ENCODE data around the gene CACNA2D3. TPM values are rescaled to one million over a fixed set of nuclear protein-coding genes. Genes with fewer than 3 reads are reported as not detected.
A peak's percentile ranks its signal among the peaks of the same experiment; 100 is the strongest.

Gene CACNA2D3
- total RNA-seq, 1 donor from 2014 or later, result 0.70 TPM

DNA sequence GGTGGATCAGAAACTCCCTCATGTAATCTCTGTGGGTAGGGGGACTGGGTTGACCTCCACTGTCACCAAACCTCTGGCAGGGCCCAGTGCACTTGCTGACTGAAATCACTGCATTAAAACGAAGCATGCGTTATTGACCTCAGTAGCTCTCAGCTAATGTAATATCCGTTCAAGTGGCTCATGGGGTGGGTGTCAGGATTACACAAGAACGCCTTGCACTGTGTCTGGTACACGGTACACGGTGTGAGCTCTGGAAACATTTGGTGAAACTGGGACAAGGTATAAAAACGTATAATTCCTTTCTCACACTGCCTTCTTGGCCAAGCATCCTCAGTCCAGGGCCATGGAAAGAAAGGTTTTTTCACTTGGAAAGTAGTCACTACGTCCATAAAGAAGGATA lies 793.6 kb downstream of the CACNA2D3 start:
- TF ChIP-seq EZH2 (IDR thresholded peaks at IDR 0.05; ENCODE audit: insufficient read depth, low read length), result no peak
- TF ChIP-seq, protein P1, sequence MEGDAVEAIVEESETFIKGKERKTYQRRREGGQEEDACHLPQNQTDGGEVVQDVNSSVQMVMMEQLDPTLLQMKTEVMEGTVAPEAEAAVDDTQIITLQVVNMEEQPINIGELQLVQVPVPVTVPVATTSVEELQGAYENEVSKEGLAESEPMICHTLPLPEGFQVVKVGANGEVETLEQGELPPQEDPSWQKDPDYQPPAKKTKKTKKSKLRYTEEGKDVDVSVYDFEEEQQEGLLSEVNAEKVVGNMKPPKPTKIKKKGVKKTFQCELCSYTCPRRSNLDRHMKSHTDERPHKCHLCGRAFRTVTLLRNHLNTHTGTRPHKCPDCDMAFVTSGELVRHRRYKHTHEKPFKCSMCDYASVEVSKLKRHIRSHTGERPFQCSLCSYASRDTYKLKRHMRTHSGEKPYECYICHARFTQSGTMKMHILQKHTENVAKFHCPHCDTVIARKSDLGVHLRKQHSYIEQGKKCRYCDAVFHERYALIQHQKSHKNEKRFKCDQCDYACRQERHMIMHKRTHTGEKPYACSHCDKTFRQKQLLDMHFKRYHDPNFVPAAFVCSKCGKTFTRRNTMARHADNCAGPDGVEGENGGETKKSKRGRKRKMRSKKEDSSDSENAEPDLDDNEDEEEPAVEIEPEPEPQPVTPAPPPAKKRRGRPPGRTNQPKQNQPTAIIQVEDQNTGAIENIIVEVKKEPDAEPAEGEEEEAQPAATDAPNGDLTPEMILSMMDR (IDR thresholded peaks at IDR 0.05; ENCODE audit: insufficient read depth, low read depth, low read length), result no peak
- H3K79me2 ChIP-seq (ENCODE audit: insufficient read depth, low read length), result no peaks in the 10 kb centered on the region
- H2AFZ ChIP-seq (ENCODE audit: low read depth, low read length), result no peak overlapping the region
- no peak for DNase-seq (ENCODE audit: low read depth)
- H3K4me3 ChIP-seq (ENCODE audit: insufficient read depth, low read depth, low read length), result no peak overlapping the region
- H3K4me1 ChIP-seq (ENCODE audit: insufficient read depth, low read length), result peaks cover 12% of the 10 kb centered on the region
- Mint-ChIP-seq H3K4me3 (ENCODE audit: unreplicated experiment) (no peak overlapping the region), H3K27me3 (ENCODE audit: low read depth, unreplicated experiment) (no peaks in the 10 kb centered on the region), H3K27ac (ENCODE audit: unreplicated experiment) (no peak overlapping the region), H3K4me1 (ENCODE audit: low read depth, unreplicated experiment) (peaks cover 3% of the 10 kb centered on the region), H3K36me3 (ENCODE audit: low read depth, unreplicated experiment) (no peaks in the 10 kb centered on the region), H3K9me3 (ENCODE audit: unreplicated experiment) (peaks cover 8% of the 10 kb centered on the region)
- no peaks in the 10 kb centered on the region for H3K36me3 ChIP-seq (ENCODE audit: insufficient read depth, low read length)
- no peak overlapping the region for H3K4me2 ChIP-seq (ENCODE audit: low read length)
- no peak for FAIRE-seq
- H4K20me1 ChIP-seq (ENCODE audit: insufficient read depth, low read length), result no peaks in the 10 kb centered on the region
- no peaks in the 10 kb centered on the region for H3K27me3 ChIP-seq (ENCODE audit: insufficient read depth, low read length)
- peaks cover 3% of the 10 kb centered on the region for H3K9me3 ChIP-seq (ENCODE audit: insufficient read depth, low read depth, low read length)
- H3K9ac ChIP-seq (ENCODE audit: low read length), result no peak overlapping the region
- no peak overlapping the region for H3K27ac ChIP-seq (ENCODE audit: low read depth, low read length)

DNA sequence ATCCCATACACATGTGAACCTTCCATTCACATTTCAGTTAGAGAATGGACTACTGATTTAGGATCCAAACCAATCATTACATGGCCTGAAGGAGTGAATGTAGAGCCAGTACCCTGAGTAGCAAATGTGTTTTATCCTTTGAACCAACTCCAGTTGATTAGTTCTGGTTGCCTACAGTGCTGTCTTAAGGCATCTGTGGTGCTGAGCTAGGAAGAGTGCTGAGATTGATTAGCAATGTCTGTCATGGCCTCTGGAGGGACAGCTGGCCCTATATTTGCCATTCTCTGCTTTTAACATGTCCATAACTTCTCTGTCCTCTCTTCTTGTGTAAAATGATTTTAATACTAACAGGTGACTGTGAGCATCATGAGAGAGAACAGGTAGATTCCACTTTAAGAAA lies 794.4 kb downstream of the CACNA2D3 start:
- H3K4me1 Mint-ChIP-seq (ENCODE audit: low read depth, unreplicated experiment), result peaks cover 3% of the 10 kb centered on the region
- H3K27ac Mint-ChIP-seq (ENCODE audit: unreplicated experiment), result no peak overlapping the region
- FAIRE-seq (no peak), DNase-seq (ENCODE audit: low read depth) (no peak)
- Histone ChIP-seq H3K27me3 (ENCODE audit: insufficient read depth, low read length) (no peaks in the 10 kb centered on the region), H3K9ac (ENCODE audit: low read length) (no peak overlapping the region), H3K4me1 (ENCODE audit: insufficient read depth, low read length) (peaks cover 12% of the 10 kb centered on the region), H3K79me2 (ENCODE audit: insufficient read depth, low read length) (no peaks in the 10 kb centered on the region), H3K4me2 (ENCODE audit: low read length) (no peak overlapping the region), H3K4me3 (ENCODE audit: insufficient read depth, low read depth, low read length) (no peak overlapping the region), H4K20me1 (ENCODE audit: insufficient read depth, low read length) (no peaks in the 10 kb centered on the region), H2AFZ (ENCODE audit: low read depth, low read length) (no peak overlapping the region), H3K9me3 (ENCODE audit: insufficient read depth, low read depth, low read length) (no peaks in the 10 kb centered on the region), H3K27ac (ENCODE audit: low read depth, low read length) (no peak overlapping the region), H3K36me3 (ENCODE audit: insufficient read depth, low read length) (no peaks in the 10 kb centered on the region)
- H3K27me3 Mint-ChIP-seq (ENCODE audit: low read depth, unreplicated experiment), result no peaks in the 10 kb centered on the region
- H3K9me3 Mint-ChIP-seq (ENCODE audit: unreplicated experiment), result peaks cover 6% of the 10 kb centered on the region
- TF ChIP-seq, protein P1 (IDR thresholded peaks at IDR 0.05; ENCODE audit: insufficient read depth, low read depth, low read length), result no peak
- TF ChIP-seq EZH2 (IDR thresholded peaks at IDR 0.05; ENCODE audit: insufficient read depth, low read length), result no peak
- no peak overlapping the region for H3K4me3 Mint-ChIP-seq (ENCODE audit: unreplicated experiment)
- H3K36me3 Mint-ChIP-seq (ENCODE audit: low read depth, unreplicated experiment), result no peaks in the 10 kb centered on the region

DNA sequence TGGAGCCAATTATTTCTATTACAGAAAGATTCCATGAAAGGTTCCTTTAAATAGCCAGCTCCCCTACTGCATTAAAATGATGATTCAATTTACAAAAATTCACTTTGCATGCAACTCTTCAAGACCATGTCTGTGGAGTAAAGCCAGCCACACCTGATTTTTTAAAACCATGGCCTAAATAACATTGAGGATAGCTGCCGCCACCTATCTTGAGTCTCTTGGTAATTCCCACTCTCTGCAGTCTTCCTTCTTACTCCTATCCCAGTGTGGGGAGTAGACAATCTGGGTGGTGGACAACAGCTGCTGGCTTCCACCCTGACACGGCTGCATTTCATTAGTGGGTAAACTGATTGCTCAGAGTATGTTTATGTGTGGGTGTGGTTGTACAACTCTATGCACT lies 794.8 kb downstream of the CACNA2D3 start:
- FAIRE-seq, result peak; percentile 23
- DNase-seq (ENCODE audit: low read depth), result peak; percentile 61

More for the DNA sequence above, 794.8 kb downstream of the CACNA2D3 start:
- Histone ChIP-seq H3K27me3 (ENCODE audit: insufficient read depth, low read length) (no peaks in the 10 kb centered on the region), H3K4me2 (ENCODE audit: low read length) (peak overlapping the region; percentile 12), H3K79me2 (ENCODE audit: insufficient read depth, low read length) (no peaks in the 10 kb centered on the region), H3K36me3 (ENCODE audit: insufficient read depth, low read length) (no peaks in the 10 kb centered on the region), H3K9ac (ENCODE audit: low read length) (no peak overlapping the region), H3K27ac (ENCODE audit: low read depth, low read length) (no peak overlapping the region), H3K9me3 (ENCODE audit: insufficient read depth, low read depth, low read length) (no peaks in the 10 kb centered on the region), H3K4me3 (ENCODE audit: insufficient read depth, low read depth, low read length) (no peak overlapping the region), H4K20me1 (ENCODE audit: insufficient read depth, low read length) (no peaks in the 10 kb centered on the region), H3K4me1 (ENCODE audit: insufficient read depth, low read length) (peaks cover 12% of the 10 kb centered on the region), H2AFZ (ENCODE audit: low read depth, low read length) (no peak overlapping the region)
- Mint-ChIP-seq H3K27me3 (ENCODE audit: low read depth, unreplicated experiment) (no peaks in the 10 kb centered on the region), H3K36me3 (ENCODE audit: low read depth, unreplicated experiment) (no peaks in the 10 kb centered on the region), H3K27ac (ENCODE audit: unreplicated experiment) (no peak overlapping the region), H3K4me3 (ENCODE audit: unreplicated experiment) (no peak overlapping the region), H3K9me3 (ENCODE audit: unreplicated experiment) (peaks cover 2% of the 10 kb centered on the region), H3K4me1 (ENCODE audit: low read depth, unreplicated experiment) (peaks cover 3% of the 10 kb centered on the region)
- TF ChIP-seq EZH2 (IDR thresholded peaks at IDR 0.05; ENCODE audit: insufficient read depth, low read length), result no peak
- TF ChIP-seq, protein P1 (IDR thresholded peaks at IDR 0.05; ENCODE audit: insufficient read depth, low read depth, low read length), result no peak
